HTERT RPE-1 (cell line): ENCODE results near the gene BPIFA2.

ENCODE experiments used
- in situ Hi-C: fragments of 300-500 bp; cut with MboI; formaldehyde crosslinking; loops from 4 replicates; pipeline ENCODE4 v1.14.3; 2020; ENCODE audit warnings: low sequenced_read_pairs

The BPIFA2 gene

GRCh38 chr20:33191955-33192354, 24.0 kb downstream of the BPIFA2 start:
- in situ Hi-C loops: no loop called here

- in situ Hi-C loops: no loop called here
These were observed 25.0 kb downstream of the BPIFA2 start for GRCh38 chr20:33192912-33193501.

GRCh38 chr20:33199026-33199425, 31.1 kb downstream of the BPIFA2 start:
- in situ Hi-C loops: no loop called here

GRCh38 chr20:33202451-33202850, 34.5 kb downstream of the BPIFA2 start:
- in situ Hi-C loops: no loop called here

- in situ Hi-C loops: no loop called here
These were observed 35.5 kb downstream of the BPIFA2 start for GRCh38 chr20:33203444-33203843.

- in situ Hi-C loops: no loop called here
These were observed 41.8 kb downstream of the BPIFA2 start for GRCh38 chr20:33209789-33210188.

- in situ Hi-C loops: no loop called here
These were observed 42.4 kb downstream of the BPIFA2 start for GRCh38 chr20:33210371-33210770.

GRCh38 chr20:33211817-33212424, 44.0 kb downstream of the BPIFA2 start:
- in situ Hi-C loops: no loop called here

- in situ Hi-C loops: no loop called here
These were observed 49.1 kb downstream of the BPIFA2 start, which contains the start of gene BPIFA3 for GRCh38 chr20:33217052-33217451. TSS of gene BPIFA3 (plus strand) at chr20:33217352. CDS start at chr20:33217537, 185 bp downstream.

- in situ Hi-C loops: no loop called here
These were observed 56.4 kb downstream of the BPIFA2 start for GRCh38 chr20:33224399-33224798.

GRCh38 chr20:33229843-33230242, 61.9 kb downstream of the BPIFA2 start:
- in situ Hi-C loops: no loop called here
